Measurements from ENCODE around the gene EIF4A3.
A peak's percentile ranks its signal among the peaks of the same experiment; 100 is the strongest.

Gene EIF4A3

GRCh38 chr17:80130992-80131391, 15.9 kb downstream of the EIF4A3 start:
- no peak for DNase-seq (ENCODE audit: low read depth)
- no peak overlapping the region for H3K4me3 ChIP-seq (ENCODE audit: control insufficient read depth, low read depth, low read length)
- TF ChIP-seq CTCF (IDR thresholded peaks at IDR 0.05; ENCODE audit: control insufficient read depth, insufficient read depth, low read depth, low read length, missing control alignments) = no peak

GRCh38 chr17:80129006-80129565, 17.8 kb downstream of the EIF4A3 start:
- no peak for TF ChIP-seq CTCF (IDR thresholded peaks at IDR 0.05; ENCODE audit: control insufficient read depth, insufficient read depth, low read depth, low read length, missing control alignments)
- DNase-seq (ENCODE audit: low read depth) = no peak
- no peak overlapping the region for H3K4me3 ChIP-seq (ENCODE audit: control insufficient read depth, low read depth, low read length)

GRCh38 chr17:80126449-80126715, 20.5 kb downstream of the EIF4A3 start:
- TF ChIP-seq CTCF (IDR thresholded peaks at IDR 0.05; ENCODE audit: control insufficient read depth, insufficient read depth, low read depth, low read length, missing control alignments) = no peak
- DNase-seq (ENCODE audit: low read depth) = no peak
- H3K4me3 ChIP-seq (ENCODE audit: control insufficient read depth, low read depth, low read length) = no peak overlapping the region

- no peak for TF ChIP-seq CTCF (IDR thresholded peaks at IDR 0.05; ENCODE audit: control insufficient read depth, insufficient read depth, low read depth, low read length, missing control alignments)
- no peak overlapping the region for H3K4me3 ChIP-seq (ENCODE audit: control insufficient read depth, low read depth, low read length)
- peak; percentile 78 for DNase-seq (ENCODE audit: low read depth)
These were observed 21.1 kb downstream of the EIF4A3 start for GRCh38 chr17:80125656-80126448.

- no peak overlapping the region for H3K4me3 ChIP-seq (ENCODE audit: control insufficient read depth, low read depth, low read length)
- DNase-seq (ENCODE audit: low read depth) = no peak
- peak; percentile 29 for TF ChIP-seq CTCF (IDR thresholded peaks at IDR 0.05; ENCODE audit: control insufficient read depth, insufficient read depth, low read depth, low read length, missing control alignments)
These were observed 22.5 kb downstream of the EIF4A3 start for GRCh38 chr17:80124351-80124981.

- H3K4me3 ChIP-seq (ENCODE audit: control insufficient read depth, low read depth, low read length) = no peak overlapping the region
- no peak for TF ChIP-seq CTCF (IDR thresholded peaks at IDR 0.05; ENCODE audit: control insufficient read depth, insufficient read depth, low read depth, low read length, missing control alignments)
- no peak for DNase-seq (ENCODE audit: low read depth)
These were observed 23.1 kb downstream of the EIF4A3 start for GRCh38 chr17:80123791-80124190.

Measured in AG09309 (cell line).